ENCODE results near the gene RAB11FIP4.

GRCh38 chr17:31434727-31435050, 43.2 kb downstream of the RAB11FIP4 start:
- TF ChIP-seq CTCF (IDR thresholded peaks at IDR 0.05) (no peak), EP300 (IDR thresholded peaks at IDR 0.05) (no peak)
